OCI-LY3 (cell line): ENCODE measurements around the gene KMT5B.

Source experiments
- H2AFZ ChIP-seq: fragments of 200-600, 300-600 bp; shearing (Covaris generic); 2 replicates; pipeline ENCODE4 v1.6.0; 2014; ENCODE audit warnings: antibody characterized with exemption, low read depth, low read length
- H3K27ac ChIP-seq: fragments of 200-600, 300-600 bp; sonication (generic); 2 replicates; pipeline ENCODE4 v1.5.1; 2014; ENCODE audit warnings: mild to moderate bottlenecking, low read length, moderate library complexity, mixed read lengths
- H3K27me3 ChIP-seq: fragments of 200-600, 300-600 bp; sonication (generic); 2 replicates; pipeline ENCODE4 v1.6.1; 2014; ENCODE audit warnings: low read depth, low read length, mixed read lengths
- H3K36me3 ChIP-seq: fragments of 200-600, 300-600 bp; sonication (generic); replicated peaks from 2 replicates; pipeline ENCODE3; 2014; ENCODE audit warnings: low read depth, low read length, mixed read lengths
- H3K4me1 ChIP-seq: fragments of 300-600, 200-600 bp; sonication (generic); 2 replicates; pipeline ENCODE4 v1.6.1; 2014; ENCODE audit warnings: low read length, mixed read lengths
- H3K4me2 ChIP-seq: fragments of 200-600, 300-600 bp; sonication (generic); 2 replicates; pipeline ENCODE4 v1.6.1; 2014; ENCODE audit warnings: low read length, mixed read lengths
- H3K4me3 ChIP-seq: fragments of 300-600, 200-600 bp; sonication (generic); 2 replicates; pipeline ENCODE4 v1.5.1; 2014; ENCODE audit warnings: antibody characterized with exemption, mild to moderate bottlenecking, low read length, moderate library complexity
- H3K79me2 ChIP-seq: fragments of 300-600, 200-600 bp; shearing (Covaris generic); 2 replicates; pipeline ENCODE4 v1.6.1; 2014; ENCODE audit warnings: mild to moderate bottlenecking, low read length, mixed read lengths
- H3K9ac ChIP-seq: fragments of 300-600, 200-600 bp; shearing (Covaris generic); 2 replicates; pipeline ENCODE4 v1.6.0; 2014; ENCODE audit warnings: mild to moderate bottlenecking, low read length, moderate library complexity
- H3K9me3 ChIP-seq: fragments of 200-600, 300-600 bp; shearing (Covaris generic); 2 replicates; pipeline ENCODE4 v1.6.1; 2014; ENCODE audit warnings: low read length, mixed read lengths; ENCODE audit not compliant: insufficient read depth
- H4K20me1 ChIP-seq: fragments of 200-600, 300-600 bp; sonication (generic); 2 replicates; pipeline ENCODE4 v1.6.1; 2016; ENCODE audit warnings: low read length, mixed read lengths; ENCODE audit not compliant: insufficient read depth
- EZH2phosphoT487 ChIP-seq: fragments of 200-600 bp; shearing (Covaris generic); IDR thresholded peaks from 2 replicates; pipeline ENCODE4 v1.6.1; 2018; ENCODE audit warnings: antibody characterized with exemption, mixed run types, low read depth
- TF ChIP-seq, protein P1 (sequence below): fragments of 200-600, 300-600 bp; sonication (generic); IDR thresholded peaks from 2 replicates; pipeline ENCODE4 v1.5.1; 2014; ENCODE audit warnings: antibody characterized with exemption, low read length, low read depth

The KMT5B gene

DNA sequence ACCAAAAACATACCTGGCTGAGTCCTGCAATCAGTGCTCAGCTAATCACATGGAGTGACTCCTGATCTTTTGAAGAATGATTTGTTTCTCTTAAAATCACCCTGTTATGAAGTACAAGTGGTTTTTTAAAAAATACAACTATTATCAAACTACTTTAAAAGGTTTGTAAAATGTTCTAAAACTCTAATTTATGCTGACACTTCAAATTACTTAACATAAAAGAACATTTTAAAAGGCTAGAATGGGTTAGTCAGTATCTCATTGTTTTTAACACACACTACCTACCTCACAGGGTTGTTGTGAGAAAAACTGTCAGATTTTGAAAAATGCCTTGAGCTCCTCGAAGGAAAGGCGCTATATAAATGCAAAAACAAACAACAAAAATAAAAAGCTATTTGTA, 33.2 kb downstream of the KMT5B start:
- Histone ChIP-seq H3K27me3 (no peaks in the 10 kb centered on the region), H2AFZ (no peak overlapping the region), H4K20me1 (no peaks in the 10 kb centered on the region), H3K79me2 (no peaks in the 10 kb centered on the region), H3K36me3 (peaks cover 35% of the 10 kb centered on the region), H3K27ac (no peak overlapping the region), H3K4me3 (no peak overlapping the region), H3K9me3 (no peaks in the 10 kb centered on the region), H3K4me1 (peaks cover 10% of the 10 kb centered on the region), H3K4me2 (no peak overlapping the region), H3K9ac (no peak overlapping the region)
- TF ChIP-seq, protein P1, sequence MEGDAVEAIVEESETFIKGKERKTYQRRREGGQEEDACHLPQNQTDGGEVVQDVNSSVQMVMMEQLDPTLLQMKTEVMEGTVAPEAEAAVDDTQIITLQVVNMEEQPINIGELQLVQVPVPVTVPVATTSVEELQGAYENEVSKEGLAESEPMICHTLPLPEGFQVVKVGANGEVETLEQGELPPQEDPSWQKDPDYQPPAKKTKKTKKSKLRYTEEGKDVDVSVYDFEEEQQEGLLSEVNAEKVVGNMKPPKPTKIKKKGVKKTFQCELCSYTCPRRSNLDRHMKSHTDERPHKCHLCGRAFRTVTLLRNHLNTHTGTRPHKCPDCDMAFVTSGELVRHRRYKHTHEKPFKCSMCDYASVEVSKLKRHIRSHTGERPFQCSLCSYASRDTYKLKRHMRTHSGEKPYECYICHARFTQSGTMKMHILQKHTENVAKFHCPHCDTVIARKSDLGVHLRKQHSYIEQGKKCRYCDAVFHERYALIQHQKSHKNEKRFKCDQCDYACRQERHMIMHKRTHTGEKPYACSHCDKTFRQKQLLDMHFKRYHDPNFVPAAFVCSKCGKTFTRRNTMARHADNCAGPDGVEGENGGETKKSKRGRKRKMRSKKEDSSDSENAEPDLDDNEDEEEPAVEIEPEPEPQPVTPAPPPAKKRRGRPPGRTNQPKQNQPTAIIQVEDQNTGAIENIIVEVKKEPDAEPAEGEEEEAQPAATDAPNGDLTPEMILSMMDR: no peak
- TF ChIP-seq EZH2phosphoT487: no peak

DNA sequence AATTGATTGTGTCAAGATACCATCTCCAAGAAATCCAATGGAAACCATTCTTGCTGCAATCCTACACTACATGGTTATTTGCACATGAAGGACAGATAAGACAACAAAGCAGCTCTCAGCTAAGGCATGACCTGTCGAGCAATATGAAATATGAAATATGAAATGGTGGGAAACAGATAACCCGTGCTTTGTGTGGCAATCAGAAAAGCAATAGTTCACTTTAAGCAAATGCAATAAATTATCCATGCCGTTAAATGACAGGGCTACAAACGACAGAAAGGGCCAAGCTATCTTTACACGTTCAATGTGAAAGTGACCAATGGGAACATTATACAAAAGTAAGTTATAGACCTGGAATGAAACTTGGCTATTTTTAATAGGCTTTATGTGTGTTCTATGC, 35.2 kb downstream of the KMT5B start:
- no peak for TF ChIP-seq EZH2phosphoT487
- TF ChIP-seq, protein P1: no peak

GRCh38 chr11:68173926-68174325, 39.2 kb downstream of the KMT5B start:
- no peak overlapping the region for H3K4me3 ChIP-seq
- H3K27ac ChIP-seq: no peak overlapping the region
- H3K9ac ChIP-seq: no peak overlapping the region
- H3K4me2 ChIP-seq: no peak overlapping the region
- no peak for TF ChIP-seq EZH2phosphoT487
- H3K79me2 ChIP-seq: no peaks in the 10 kb centered on the region
- H3K36me3 ChIP-seq: peaks cover 55% of the 10 kb centered on the region
- H3K4me1 ChIP-seq: no peaks in the 10 kb centered on the region
- no peak overlapping the region for H2AFZ ChIP-seq
- no peaks in the 10 kb centered on the region for H3K9me3 ChIP-seq
- H3K27me3 ChIP-seq: no peaks in the 10 kb centered on the region
- H4K20me1 ChIP-seq: no peaks in the 10 kb centered on the region

More for the DNA sequence above, 35.2 kb downstream of the KMT5B start:
- no peak overlapping the region for H3K4me3 ChIP-seq
- H3K79me2 ChIP-seq: no peaks in the 10 kb centered on the region
- no peak overlapping the region for H2AFZ ChIP-seq
- H3K27ac ChIP-seq: no peak overlapping the region
- no peak overlapping the region for H3K4me2 ChIP-seq
- H3K9ac ChIP-seq: no peak overlapping the region
- H3K4me1 ChIP-seq: peaks cover 10% of the 10 kb centered on the region
- peaks cover 40% of the 10 kb centered on the region for H3K36me3 ChIP-seq
- H3K27me3 ChIP-seq: no peaks in the 10 kb centered on the region
- H4K20me1 ChIP-seq: no peaks in the 10 kb centered on the region
- no peaks in the 10 kb centered on the region for H3K9me3 ChIP-seq

DNA sequence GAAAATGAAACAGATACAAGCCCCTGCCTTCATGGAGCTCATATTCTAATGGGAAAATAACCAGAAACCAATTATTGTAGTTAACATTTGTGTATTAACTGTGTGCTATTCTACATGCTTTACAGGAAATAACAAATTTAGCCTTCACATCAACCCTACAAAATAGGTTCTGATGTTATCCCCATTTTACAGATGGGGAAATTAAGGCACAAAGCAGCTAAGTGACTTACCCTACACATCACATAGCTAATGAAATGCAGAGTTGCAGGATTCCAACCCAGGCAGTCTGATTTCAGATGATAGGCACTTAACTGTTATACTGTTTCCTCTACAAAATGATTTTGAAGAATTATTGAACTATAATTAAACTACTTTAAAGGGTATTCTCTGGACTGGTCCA, 43.7 kb downstream of the KMT5B start:
- H3K36me3 ChIP-seq: peaks cover 65% of the 10 kb centered on the region
- H3K4me1 ChIP-seq: peaks cover 3% of the 10 kb centered on the region
- TF ChIP-seq, protein P1: no peak
- TF ChIP-seq EZH2phosphoT487: no peak
- no peaks in the 10 kb centered on the region for H3K79me2 ChIP-seq
- no peaks in the 10 kb centered on the region for H4K20me1 ChIP-seq
- no peak overlapping the region for H3K9ac ChIP-seq
- H3K9me3 ChIP-seq: no peaks in the 10 kb centered on the region
- no peak overlapping the region for H3K4me3 ChIP-seq
- H3K4me2 ChIP-seq: no peak overlapping the region
- no peak overlapping the region for H2AFZ ChIP-seq
- H3K27ac ChIP-seq: no peak overlapping the region
- no peaks in the 10 kb centered on the region for H3K27me3 ChIP-seq

DNA sequence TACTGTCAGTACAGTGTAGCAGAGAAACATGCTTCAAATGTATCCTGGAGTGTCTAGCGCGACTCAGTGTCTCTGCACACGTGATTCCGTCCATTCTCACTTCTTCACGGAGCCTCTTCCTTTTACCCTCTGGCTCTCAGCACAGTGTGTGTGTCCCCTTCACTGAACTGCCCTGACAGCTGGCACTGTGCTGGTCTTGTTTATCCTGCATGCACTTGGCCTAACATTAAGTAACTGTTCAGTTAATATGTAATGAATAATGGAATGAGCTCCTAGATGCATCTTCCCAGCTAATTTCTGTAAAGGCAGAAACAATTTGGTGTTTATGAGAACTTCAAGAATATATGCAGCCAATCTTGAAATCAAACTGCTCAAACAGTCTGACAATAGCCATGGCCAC, 44.4 kb downstream of the KMT5B start:
- Histone ChIP-seq H3K36me3 (peaks cover 68% of the 10 kb centered on the region), H3K4me3 (no peak overlapping the region), H3K27me3 (no peaks in the 10 kb centered on the region), H3K4me2 (no peak overlapping the region), H3K4me1 (peaks cover 10% of the 10 kb centered on the region), H3K79me2 (no peaks in the 10 kb centered on the region), H3K9ac (no peak overlapping the region), H4K20me1 (no peaks in the 10 kb centered on the region), H3K27ac (no peak overlapping the region), H3K9me3 (no peaks in the 10 kb centered on the region), H2AFZ (no peak overlapping the region)
- no peak for TF ChIP-seq EZH2phosphoT487
- TF ChIP-seq, protein P1: no peak
